HG03460 (cell line): ENCODE measurements around the gene TEAD1.

Experiments used
- ATAC-seq: cut with Tn5 transposase; IDR thresholded peaks from one replicate; pipeline ENCODE4 v1.9.1; 2021; ENCODE audit not compliant: unreplicated experiment

The TEAD1 gene

DNA sequence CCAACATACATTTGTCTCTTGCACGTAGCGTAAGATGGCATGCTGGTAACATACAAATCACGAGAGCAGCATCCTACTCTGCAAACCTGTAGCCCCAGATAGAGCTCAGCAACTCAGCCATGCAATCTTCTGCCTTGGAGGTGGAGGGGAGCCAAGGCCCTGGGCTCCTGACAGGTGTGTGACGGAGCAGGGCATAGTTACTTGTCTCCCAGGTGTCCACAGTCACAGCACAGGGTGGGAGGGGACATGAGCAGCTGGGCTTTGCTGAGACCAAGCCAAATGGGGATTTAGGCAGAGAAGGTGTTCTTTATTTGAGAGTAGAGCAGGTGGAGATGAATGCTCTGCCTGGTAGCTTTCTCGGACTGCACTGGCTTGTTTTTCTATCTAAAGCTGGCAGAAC, 111.7 kb downstream of the TEAD1 start:
- no peak for ATAC-seq

DNA sequence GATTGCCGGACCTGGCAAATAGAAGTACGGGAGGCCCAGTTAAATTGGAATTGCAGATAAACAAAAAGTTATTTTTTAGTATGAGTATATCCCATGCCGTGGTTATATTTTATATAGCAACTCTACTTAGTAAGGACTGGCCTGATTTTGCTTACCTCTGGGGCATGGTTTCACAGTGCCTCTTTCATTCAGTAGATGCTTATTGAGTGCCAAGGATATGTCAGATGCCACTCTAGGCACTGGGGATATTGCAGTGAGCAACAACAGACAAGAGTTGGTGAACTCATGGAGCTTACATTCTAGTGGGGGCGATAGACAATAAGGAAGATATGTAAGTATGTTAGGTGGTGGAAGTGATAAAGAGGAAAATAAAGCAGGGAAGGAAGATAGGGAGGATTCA, 112.2 kb downstream of the TEAD1 start:
- no peak for ATAC-seq

DNA sequence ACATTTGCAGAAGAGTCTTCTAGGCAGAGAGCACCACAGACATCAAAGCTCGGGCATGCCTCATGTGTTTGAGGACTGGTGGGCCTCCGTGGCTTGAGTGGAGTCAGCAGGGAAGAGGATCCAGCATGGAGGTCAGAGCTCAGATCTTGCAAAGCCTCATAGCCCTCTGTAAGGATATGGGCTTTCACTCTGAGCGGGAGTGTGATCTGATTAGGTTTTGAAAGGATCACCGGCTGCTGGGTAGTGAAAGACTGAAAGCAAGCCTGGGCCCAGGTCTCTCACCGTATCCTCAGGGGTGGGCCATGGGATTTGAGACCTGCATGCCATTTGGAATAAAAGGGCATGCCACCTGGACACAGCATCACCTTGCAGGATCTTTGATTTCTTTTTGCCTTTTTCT, 112.7 kb downstream of the TEAD1 start:
- ATAC-seq: no peak

DNA sequence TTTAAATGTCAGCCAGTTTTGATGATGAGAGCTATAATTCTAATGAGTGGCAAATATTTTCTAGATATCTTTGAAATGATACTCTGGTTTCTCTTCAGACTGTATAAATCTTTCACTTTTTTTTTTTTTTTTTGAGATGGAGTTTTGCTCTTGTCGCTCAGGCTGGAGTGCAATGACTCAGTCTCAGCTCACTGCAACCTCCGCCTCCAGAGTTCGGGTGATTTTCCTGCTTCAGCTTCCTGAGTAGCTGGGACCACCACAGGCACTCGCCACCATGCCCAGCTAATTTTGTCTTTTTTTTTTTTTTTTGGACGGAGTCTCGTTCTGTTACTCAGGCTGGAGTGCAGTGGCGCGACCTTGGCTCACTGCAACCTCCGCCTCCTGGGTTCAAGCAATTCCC, 113.6 kb downstream of the TEAD1 start:
- no peak for ATAC-seq

DNA sequence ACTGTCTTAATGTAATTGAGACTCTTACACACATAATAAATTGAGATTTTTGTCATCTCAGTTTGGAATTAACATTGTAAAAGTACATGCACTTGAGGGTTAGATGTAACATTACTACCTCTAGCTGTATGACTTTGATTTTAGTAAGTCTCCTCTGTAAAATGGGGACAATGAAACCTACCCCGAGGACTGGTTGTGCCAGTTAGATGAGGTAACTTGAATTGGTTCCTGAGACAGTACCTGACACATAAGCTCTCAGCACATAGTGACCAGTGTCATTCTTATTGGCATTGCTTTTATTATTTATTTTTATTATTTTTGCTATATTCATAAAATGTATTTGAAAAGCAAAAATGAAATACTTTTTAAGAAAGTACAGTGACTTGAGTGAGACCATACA, 114.8 kb downstream of the TEAD1 start:
- ATAC-seq: no peak

DNA sequence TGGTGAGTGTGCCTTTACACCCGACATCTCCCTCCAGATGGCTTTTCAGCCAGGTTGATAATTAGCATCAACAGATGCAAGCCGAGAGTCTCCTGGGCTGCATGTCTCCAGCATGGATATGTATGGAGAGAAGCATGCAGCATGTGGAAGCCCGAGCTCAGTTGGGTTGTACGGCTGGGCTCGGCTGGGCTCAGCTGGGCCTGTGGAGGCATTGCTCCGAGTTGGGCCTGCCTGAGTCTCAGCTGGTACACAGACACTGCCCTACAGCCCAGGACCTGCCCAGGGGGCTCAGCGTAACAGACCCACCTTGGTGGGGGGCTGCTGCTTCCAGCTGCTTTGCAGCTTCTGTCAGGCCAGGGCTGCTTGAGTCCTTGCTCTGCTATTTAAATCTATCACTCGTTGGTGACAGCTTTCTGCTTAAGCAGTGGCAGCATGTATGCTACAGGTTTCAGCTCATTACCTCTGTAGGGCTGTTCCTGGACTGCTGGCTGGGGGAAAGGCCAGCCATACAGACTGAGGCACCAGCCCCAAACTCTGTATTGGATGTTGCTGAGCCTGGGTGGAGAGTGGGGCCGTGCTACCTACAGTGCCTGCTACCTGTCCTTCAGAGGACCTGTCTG, 115.5 kb downstream of the TEAD1 start:
- no peak for ATAC-seq

DNA sequence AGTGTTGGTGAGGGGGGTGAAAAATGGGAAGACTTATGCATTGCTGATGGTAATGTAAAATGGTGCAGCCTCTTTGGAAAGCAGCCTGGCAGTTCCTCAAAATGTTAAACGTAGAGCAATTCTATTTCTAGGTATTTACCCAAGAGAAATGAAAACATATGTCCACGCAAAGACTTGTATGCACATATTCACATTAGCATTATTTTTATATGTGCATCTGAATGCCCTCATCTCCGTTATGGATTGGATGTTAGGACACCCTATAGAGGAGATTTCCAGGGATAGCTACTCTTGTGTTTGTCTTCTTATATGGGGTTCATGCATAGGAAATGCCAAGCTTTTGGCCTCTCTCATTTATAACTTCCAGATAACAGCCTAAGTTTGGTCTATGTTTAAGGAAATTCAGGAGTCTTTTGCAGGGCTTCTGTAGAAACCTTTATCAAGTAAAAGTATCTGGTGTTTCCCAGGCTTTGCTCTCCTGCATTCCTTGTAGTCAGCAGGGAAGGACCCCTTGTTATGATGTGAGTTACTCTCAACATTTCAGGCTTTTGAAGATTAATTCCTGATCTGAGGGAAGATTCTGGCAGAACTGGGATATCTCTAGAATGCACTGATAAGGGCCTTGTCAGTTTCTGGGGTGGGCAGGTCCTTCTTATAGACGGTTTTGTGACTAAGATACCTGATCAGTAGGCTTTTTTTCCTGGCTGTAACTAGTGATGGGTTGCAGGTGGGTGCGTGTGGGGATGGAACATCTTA, 116.8 kb downstream of the TEAD1 start:
- no peak for ATAC-seq

DNA sequence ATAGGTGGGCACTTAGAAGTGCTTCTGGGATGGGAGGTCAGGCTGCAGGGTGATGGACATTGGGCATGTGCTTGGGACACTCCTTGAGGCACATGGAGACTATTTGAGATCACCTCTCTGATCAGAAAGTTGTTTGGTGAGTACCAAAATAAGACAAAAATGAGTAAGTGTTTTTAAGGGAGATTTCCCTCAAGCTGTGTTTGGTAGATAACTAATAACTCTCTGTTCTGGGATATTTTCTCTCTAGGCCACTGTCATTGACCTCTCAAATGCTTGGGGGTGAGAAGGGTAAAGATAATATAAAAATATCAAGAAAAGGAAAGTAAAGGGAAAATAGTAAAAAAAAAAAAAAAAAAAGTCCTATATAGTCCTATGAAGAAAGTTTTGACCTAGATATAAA, 117.8 kb downstream of the TEAD1 start:
- no peak for ATAC-seq

DNA sequence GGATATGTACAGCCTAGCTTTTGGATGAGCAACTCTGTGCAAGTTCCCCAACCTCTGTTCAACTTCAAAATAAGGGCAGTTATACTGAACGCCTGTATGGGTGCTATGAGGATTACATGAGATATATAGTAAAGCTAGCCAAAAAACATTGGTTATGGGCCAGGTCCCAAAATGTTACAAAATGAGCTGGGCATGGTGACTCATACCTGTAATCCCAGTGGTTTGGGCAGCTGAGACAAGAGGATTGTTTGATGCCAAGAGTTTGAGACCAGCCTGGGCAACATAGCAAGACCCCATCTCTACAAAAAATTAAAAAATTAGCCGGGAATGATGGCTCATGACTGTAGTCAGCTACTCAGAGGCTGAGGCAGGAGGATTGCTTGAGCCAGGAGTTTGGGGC, 118.4 kb downstream of the TEAD1 start:
- ATAC-seq: no peak

DNA sequence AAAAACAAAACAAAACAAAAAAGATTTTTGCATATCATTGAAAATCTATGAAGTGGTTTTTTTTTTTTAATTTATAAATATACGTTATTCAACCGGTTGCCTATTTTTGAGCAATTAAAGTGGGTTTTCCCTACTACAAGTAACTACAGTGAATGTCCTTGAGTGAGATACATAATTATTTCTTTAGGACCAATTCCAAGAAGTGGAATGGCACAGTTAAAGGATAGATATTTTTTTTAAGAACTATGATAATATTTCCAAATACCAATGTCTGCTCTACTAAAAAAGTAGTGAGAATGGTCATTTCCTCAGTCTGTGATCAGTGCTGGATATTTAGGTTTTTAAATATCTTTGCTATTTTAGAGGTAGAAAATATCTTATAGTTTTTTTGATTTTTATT, 118.8 kb downstream of the TEAD1 start:
- no peak for ATAC-seq

DNA sequence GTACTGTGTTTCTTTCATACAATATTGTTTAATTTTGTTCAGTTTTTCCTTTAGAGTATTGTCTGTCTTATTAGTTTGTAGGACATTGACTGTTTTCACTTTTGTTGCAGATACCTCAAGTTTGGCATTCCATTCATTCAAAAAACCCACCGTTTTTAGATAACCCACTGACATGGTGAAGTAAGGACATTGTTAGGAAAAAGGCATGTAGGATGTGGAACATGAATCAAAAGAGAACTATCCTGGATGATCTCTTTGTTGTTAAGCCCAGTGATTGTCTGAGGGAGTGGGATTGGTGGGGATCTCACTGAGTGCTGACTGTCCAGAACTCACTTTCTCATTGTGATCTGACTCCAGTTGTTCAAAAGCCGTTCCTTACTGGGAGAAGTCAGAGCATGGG, 119.3 kb downstream of the TEAD1 start:
- no peak for ATAC-seq

DNA sequence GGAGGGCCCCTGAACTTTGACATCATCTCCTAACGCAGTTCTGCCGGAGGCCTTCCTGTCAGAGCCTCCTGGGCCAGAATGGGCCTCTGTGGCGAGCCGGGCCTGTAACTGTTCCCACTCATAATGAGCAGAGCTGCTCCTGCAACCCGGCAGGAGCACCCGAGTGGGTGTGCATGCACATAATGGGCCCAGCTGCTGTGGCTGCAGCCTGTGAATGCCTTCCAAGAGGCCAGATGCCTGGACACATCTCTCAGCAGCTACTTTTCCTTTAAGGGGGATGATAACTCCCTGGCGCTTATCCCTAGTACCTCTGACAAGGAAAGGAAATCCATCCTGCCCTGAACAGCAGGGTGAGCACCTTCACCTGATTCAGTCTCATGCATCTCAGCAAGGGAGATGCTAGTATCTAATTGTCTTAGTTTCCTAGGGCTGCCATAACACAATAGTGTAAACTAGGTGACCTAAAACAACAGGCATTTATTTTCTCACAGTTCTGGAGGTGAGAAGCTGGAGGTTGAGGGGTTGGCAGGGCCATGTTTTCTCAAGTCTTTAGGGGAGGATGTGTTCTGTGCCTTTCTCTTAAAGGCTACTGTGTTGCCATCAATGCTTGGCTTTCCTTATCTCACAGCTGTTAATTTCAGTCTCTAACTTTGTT, 120.5 kb downstream of the TEAD1 start:
- no peak for ATAC-seq

DNA sequence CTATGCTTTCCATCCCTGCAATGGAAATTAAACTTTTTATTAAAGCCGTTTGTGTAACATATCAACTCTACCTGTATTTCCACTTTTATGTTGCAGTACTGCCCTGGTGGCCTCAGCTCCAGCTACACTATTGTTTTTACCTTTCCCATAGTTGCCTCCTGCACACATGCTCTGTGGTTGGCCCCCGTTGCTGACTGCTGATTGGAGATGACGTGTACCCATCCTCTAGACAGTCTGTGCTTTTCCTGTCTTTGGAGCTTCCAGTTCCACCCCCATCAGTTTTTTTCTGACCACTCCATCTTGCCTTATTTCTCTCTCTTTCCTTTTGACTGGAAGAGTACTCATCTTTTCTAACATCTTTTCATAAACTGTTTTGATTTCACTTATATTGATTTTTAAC, 123.8 kb downstream of the TEAD1 start:
- ATAC-seq: no peak

DNA sequence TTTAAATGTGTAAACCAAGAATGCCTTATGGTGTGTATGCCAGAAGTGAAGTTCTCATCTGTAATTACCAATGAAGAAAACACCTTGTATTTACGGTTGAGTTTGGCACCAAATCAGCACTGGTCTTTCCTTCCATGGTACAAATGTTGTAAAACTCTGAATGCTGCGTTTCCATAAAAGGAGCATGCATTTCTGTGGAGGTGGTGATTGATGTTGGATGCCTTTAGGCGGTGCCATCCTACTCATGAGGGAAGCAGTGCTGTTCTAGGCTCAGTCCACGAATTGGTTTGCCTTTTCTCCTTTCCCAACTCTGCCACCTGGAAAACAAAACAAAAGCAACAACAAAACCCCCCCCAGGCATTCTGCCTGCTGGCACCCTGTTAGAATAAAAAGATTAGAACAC, 124.4 kb downstream of the TEAD1 start:
- no peak for ATAC-seq

DNA sequence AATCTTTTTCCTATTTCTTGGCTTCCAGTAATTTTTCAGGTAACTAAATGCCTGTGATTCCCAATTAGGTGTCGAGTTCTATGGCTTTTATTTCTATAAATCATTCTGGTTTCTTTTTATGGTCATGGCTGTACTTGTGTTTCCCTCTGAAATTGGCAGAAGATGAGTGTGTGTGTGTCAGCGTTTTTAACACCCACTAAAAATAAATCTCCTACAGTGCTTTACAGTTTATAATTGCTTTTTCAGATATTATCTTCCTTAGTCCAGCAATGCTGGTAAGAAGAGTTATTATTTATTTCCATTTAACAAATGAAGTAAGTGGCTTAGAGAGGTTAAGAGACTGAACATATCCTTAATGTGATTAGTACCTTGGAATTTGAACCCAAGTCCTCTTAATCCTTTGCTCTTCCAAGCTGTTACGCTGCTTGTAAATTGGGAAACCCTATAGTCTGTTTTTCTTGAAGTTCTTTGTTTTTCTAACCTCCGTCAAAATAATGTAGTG, 125.2 kb downstream of the TEAD1 start:
- no peak for ATAC-seq

DNA sequence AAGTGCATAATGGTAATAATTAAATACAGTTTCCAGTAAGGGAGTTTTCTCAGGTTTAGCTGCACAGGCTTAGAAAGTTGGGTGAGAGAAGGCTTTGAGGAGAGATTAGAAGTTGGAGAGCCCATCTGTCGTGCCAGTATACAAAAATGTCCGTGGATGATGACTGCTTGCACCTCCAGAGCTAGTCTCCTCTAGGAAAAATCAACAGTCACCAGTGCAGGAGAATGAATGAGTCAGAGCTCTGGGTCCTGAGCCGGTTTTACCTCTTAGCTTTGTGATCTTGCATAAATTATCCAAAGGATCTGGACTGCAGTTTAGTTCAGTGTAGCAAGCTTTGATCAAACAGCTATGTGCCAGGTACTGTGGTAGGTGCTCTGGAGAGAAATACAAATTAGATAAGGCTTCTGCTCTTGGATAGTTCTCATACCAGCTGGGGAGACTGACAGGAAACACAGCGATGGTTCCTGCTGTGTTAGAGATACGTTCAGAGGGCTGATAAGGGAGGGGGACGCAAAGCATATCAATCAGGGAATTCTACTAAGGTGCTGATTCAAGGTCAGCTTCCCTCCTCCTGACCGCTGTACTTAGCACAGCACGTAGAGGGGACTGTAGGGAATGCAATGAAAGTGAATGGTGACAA, 125.9 kb downstream of the TEAD1 start:
- no peak for ATAC-seq

DNA sequence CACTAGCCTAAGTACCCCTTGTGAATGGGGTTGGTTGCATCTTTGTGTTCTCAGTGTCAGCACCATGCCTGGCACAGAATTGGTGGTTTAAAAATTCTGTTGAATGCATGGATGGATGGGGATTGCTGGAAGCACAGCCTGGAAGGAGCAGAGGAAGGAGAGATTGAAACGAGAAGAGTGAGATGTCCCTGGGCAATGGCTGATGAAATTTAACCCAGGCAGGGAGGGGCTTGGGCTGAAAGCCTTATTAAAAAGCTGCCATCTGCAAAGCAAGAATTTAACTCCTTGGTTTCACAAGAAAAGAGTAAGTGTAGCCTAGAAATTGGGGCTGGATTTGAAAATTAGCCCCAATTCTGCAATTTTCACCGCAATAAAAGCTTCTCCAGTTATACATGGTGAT, 126.7 kb downstream of the TEAD1 start:
- no peak for ATAC-seq

DNA sequence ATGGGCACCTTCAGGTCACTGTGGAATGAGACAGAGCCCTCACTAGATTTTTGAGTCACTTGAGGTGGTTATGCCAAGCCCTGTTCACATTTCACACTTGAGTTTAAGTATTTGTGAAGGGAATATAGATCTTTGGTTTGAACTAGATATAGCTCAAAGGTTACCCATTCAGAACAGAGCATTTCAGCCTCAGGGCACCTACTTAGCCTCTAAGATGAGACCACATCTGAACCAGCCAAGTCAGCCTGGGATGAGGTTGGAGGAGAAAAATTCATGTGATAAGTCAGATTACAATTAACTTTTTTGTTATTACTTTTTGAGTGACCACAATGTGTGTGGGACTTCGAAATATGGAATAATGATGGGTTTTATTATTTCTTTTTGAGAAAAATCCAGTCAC, 127.8 kb downstream of the TEAD1 start:
- no peak for ATAC-seq

DNA sequence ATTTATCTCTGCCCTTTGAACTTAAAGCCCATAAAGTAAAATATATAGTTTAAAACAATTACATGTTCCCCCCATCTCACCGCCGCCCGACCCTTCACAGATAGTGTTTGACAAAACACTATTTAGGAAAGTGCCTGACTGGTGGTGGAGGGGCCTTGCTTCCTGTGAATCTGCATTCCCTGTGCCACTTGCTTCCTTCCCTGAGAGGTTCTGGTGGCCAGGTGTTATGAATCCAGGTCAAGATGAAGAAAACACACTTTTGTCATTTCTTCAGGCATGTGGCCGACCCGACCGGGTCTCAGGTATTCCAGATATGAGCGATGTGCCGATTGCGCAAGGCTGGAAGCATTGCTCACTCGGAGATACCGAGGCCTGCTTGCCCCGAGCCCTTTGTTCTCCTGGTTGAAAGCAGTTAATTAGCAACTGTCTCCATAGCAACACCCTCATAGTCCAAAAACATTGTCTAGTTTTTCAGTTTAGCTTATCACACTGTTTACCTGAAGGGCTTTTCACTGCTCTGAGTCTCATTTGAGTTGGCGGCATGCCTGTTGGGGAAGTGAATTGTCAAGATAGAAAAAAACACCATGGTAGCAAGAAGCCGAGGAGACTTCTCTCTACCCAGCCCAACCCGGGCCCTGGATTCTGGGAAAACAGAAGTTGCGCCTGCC, 128.3 kb downstream of the TEAD1 start:
- no peak for ATAC-seq

DNA sequence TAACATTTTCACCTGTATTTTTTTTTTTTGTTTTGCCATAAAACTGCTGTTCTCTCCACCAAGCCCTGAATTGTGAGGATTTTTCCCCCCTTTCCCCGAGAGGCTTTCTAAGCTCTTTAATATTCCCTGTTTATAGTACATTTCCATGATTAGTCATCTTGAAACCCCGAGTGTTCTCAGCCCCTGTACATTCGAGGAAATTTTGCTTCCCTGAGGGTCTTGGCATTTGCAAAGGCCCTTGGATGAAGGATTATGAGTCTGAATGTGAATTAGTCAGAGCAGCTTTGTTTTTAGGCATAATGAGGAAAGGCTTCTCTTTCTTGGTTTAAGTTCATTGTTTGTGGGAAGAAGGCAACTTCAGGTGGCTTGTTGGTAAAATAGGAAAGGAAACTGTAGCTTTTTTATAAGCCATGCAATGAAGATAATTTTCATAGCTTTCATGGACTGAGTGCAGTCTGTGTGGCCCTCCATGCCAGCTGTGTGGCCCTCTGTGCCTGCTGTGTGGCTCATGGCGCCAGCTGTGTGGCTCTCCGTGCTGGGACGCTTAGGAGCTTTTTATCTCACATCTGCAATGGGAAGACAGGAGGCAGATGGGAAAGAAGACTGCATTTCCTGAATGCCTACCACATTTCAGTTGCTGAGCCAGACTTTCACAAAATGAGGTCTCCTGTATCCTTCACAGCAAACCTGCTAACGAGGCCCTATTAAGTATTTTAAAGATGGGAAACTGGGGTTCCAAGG, 129.0 kb downstream of the TEAD1 start:
- ATAC-seq: no peak

DNA sequence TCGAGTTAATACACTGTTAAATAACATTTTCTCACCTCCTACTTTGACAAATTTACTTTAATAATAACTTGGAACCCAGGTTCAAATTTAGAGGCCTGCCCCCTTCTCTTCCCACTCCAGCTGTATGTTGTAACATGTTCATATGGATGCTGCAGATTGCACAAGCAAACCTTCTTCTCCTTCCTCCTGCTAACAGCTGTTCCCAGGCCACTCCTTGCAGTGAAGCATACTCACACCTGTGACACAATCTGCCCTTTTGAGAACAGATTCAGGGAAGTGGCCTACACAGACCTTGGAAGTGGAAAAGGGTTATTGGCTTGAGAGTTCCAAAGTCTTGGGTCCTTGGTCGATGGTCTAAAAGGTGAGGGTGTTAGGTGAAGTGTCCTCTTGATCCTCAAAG, 131.9 kb downstream of the TEAD1 start:
- ATAC-seq: no peak
